Choroid plexus epithelial cell (primary cell): ENCODE data around the gene C3orf38.
"Not testable (repeated sequence)": the region's sequence is repeated elsewhere in the genome, so short reads cannot be mapped to it uniquely, and the experiment has no call there.

Experiments used
- DNase-seq: peaks from one replicate; pipeline ENCODE4 v3.0.0-alpha.2; 2010; ENCODE audit warnings: low read depth
- H3K4me3 ChIP-seq: 2 replicates; pipeline ENCODE4 v1.5.1; 2011; ENCODE audit warnings: low read depth, mild to moderate bottlenecking, control low read depth, low read length, moderate library complexity
- CTCF ChIP-seq: conservative IDR thresholded peaks from 2 replicates; pipeline ENCODE4 v1.5.1; 2011; ENCODE audit warnings: low read depth, mild to moderate bottlenecking, control low read depth, inconsistent platforms, low read length, moderate library complexity

Gene C3orf38

DNA sequence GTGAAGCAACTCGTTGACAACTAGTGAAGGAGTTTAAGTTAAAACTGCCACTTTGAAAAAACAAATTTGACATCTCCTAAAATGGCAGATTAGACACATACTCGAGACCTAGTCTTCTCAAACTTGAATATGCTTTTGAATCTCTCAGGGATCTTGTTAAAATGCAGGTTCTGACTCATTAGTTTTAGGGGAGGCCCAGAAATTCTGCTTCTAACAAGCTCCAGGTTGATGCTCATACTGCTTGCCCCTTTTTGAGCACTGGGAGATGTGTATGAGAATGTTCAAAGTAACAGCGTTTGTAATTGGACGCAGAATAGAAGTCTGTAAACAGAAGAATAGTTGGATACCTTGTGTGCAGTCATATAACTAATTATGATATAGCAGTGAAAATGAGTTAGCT is 1.6 kb downstream of the C3orf38 start:
- peak overlapping the region; percentile 99 for H3K4me3 ChIP-seq
- TF ChIP-seq CTCF, result no peak
- DNase-seq, result peak; percentile 36

- no peak for DNase-seq
Measured at GRCh38 chr3:88152841-88153240, 3.1 kb downstream of the C3orf38 start.

DNA sequence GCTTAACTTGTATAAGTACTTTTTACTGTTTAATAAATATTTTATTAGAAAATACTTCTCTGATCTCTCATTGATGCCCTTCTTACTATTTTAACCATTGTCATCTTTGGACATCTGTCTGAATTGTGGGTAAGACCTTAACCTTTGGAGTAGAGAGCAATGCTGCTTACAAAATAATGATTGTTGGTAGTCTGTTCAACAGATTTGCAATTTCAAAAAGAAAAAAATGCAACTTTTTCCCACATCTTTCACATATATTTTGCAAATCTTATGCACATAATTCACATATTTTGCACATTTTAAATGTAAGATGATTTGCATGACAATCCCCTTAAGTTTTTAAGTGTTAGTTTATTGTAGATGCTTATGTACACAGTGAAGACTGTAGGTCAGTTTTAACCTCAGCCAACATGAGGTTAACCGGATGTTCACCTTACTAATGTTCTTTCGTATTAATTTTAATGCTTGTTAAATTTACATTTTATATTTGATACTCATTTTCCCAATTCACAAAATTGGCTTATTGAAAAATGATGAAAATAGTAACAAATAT is 16.7 kb downstream of the C3orf38 start:
- no peak overlapping the region for H3K4me3 ChIP-seq
- no peak for DNase-seq
- TF ChIP-seq CTCF, result no peak

More at GRCh38 chr3:88152841-88153240, 3.1 kb downstream of the C3orf38 start:
- H3K4me3 ChIP-seq, result no peak overlapping the region
- TF ChIP-seq CTCF, result no peak

GRCh38 chr3:88167173-88167572 is 17.4 kb downstream of the C3orf38 start:
- TF ChIP-seq CTCF, result no peak
- no peak overlapping the region for H3K4me3 ChIP-seq
- no peak for DNase-seq

DNA sequence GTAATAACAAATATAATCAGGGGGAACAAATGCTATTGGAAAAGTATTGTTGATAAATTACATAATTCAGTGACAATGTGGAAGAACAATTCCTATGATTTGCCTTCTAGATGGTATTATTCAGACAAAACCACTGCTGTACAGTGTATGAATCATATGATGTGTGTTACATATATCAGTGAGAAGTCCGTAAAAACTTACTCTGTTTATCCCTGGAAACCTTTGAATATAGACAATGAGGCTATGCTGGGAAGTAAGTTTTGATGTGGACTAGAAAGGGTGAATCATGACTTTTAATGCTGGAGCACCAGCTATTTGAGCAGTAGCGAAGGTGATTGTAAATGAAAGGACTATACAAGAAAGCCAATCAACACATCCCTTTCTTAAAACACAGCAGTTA is 17.9 kb downstream of the C3orf38 start:
- H3K4me3 ChIP-seq, result no peak overlapping the region
- DNase-seq, result no peak
- TF ChIP-seq CTCF, result no peak

- no peak overlapping the region for H3K4me3 ChIP-seq
- TF ChIP-seq CTCF, result no peak
- no peak for DNase-seq
Measured at GRCh38 chr3:88168171-88168570, 18.4 kb downstream of the C3orf38 start.

GRCh38 chr3:88180398-88180999 is 30.7 kb downstream of the C3orf38 start:
- TF ChIP-seq CTCF, result peak; percentile 61
- peak; percentile 83 for DNase-seq
- no peak overlapping the region for H3K4me3 ChIP-seq

DNA sequence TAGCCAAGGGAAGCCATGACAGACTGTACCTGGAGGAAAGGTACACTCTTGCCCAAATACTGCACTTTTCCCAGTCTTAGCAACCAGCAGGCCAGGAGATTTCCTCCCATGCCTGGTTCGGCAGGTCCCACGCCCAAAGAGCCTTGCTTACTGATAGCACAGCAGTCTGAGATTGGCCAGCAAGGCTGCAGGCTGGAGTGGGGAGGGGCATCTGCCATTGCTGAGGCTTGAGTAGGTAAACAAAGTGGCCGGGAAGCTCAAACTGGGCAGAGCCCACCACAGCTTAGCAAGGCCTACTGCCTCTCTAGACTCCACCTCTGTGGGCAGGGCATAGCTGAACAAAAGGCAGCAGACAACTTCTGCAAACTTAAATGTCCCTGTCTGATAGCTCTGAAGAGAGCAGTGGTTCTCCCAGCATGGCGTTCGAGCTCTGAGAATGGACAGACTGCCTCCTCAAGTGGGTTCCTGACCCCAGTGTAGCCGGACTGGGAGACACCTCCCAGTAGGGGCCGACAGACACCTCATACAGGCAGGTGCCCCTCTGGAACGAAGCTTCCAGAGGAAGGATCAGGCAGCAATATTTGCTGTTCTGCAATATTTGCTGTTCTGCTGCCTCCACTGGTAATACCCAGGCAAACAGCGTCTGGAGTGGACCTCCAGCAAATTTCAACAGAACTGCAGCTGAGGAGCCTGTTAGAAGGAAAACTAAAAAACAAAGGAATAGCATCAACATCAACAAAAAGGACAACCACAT is 32.6 kb downstream of the C3orf38 start:
- not testable (repeated sequence) for H3K4me3 ChIP-seq, DNase-seq
